Smooth muscle cell (in vitro differentiated cells): ENCODE measurements around the gene AP1S1. TPM values are rescaled to one million over a fixed set of nuclear protein-coding genes. Genes with fewer than 3 reads are reported as not detected.

Experiments
- DNase-seq: peaks from one replicate; lab custom pipeline; 2025; ENCODE audit not compliant: unreplicated experiment; lab: John Stamatoyannopoulos, UW
- H2AFZ ChIP-seq: fragments of 200-600 bp; sonication (generic); 2 replicates; pipeline ENCODE4 v1.6.0; 2016; ENCODE audit warnings: antibody characterized with exemption, low read depth, mild to moderate bottlenecking
- H3F3A ChIP-seq: fragments of 200-600 bp; sonication (generic); 2 replicates; pipeline ENCODE4 v1.6.0; 2017; ENCODE audit warnings: antibody characterized with exemption, low read depth
- H3K27ac ChIP-seq: fragments of 200-600 bp; sonication (generic); 2 replicates; pipeline ENCODE4 v1.5.1; 2016; ENCODE audit warnings: low read depth, mild to moderate bottlenecking
- H3K27me3 ChIP-seq: fragments of 200-600 bp; sonication (generic); 2 replicates; pipeline ENCODE4 v1.6.1; 2016; ENCODE audit warnings: low read depth, mild to moderate bottlenecking
- H3K36me3 ChIP-seq: fragments of 200-600 bp; sonication (generic); 2 replicates; pipeline ENCODE4 v1.5.1; 2016; ENCODE audit warnings: low read depth
- H3K4me1 ChIP-seq: fragments of 200-600 bp; sonication (generic); 2 replicates; pipeline ENCODE4 v1.5.1; 2016; ENCODE audit warnings: low read depth
- H3K4me2 ChIP-seq: fragments of 200-600 bp; sonication (generic); 2 replicates; pipeline ENCODE4 v1.6.0; 2016; ENCODE audit warnings: mild to moderate bottlenecking
- H3K4me3 ChIP-seq: fragments of 200-600 bp; sonication (generic); 2 replicates; pipeline ENCODE4 v1.5.1; 2016; ENCODE audit warnings: mild to moderate bottlenecking
- H3K79me2 ChIP-seq: fragments of 200-600 bp; sonication (generic); 2 replicates; pipeline ENCODE4 v1.6.0; 2016; ENCODE audit warnings: low read depth, mild to moderate bottlenecking
- H3K9ac ChIP-seq: fragments of 200-600 bp; sonication (generic); 2 replicates; pipeline ENCODE4 v1.6.0; 2016; ENCODE audit warnings: low read depth
- H3K9me3 ChIP-seq: fragments of 200-600 bp; sonication (generic); replicated peaks from 2 replicates; pipeline ENCODE4 v1.5.1; 2016; ENCODE audit warnings: low read depth
- H4K20me1 ChIP-seq: fragments of 200-600 bp; sonication (generic); 2 replicates; pipeline ENCODE4 v1.6.0; 2016; ENCODE audit warnings: low read depth
- CTCF ChIP-seq: fragments of 200-600 bp; sonication (generic); IDR thresholded peaks from 2 replicates; pipeline ENCODE4 v1.5.1; 2017; ENCODE audit warnings: borderline replicate concordance, mild to moderate bottlenecking, antibody characterized with exemption; ENCODE audit not compliant: insufficient read depth, poor library complexity, severe bottlenecking
- WGBS: methylation state at CpG from one replicate; pipeline ENCODE4 v1.1.7; 2016; ENCODE audit warnings: low lambda C conversion rate; 5-methylcytosine and 5-hydroxymethylcytosine counted together
- polyA plus RNA-seq: library from polyadenylated mRNA; unstranded; fragments of >200 nt; fragmentation: Nextera tagmentation; extraction: Ambion mirVana; gene quantifications from 2 replicates; pipeline ENCODE4 v1.2.1, GENCODE V29; 2016
- total RNA-seq: library from RNA; depleted of rRNA; stranded (reverse); fragments of >200 nt; gene quantifications from 2 replicates; pipeline ENCODE4 v1.2.3, GENCODE V29; 2014

The AP1S1 gene
- total and polyA plus RNA-seq, 2 experiments from 2014 or later, result 44.0 to 104 TPM

- peak overlapping the region; percentile 30 for H3K4me2 ChIP-seq
- peaks cover 10% of the 10 kb centered on the region for H3F3A ChIP-seq
- no peak overlapping the region for H2AFZ ChIP-seq
- H3K4me1 ChIP-seq, result peaks cover 39% of the 10 kb centered on the region
- peaks cover 72% of the 10 kb centered on the region for H3K27me3 ChIP-seq
- 5% methylated on average over 32 of the region's 33 CpGs for WGBS
- H3K9me3 ChIP-seq, result no peaks in the 10 kb centered on the region
- peaks cover 3% of the 10 kb centered on the region for H4K20me1 ChIP-seq
- no peak overlapping the region for H3K4me3 ChIP-seq
- no peak overlapping the region for H3K27ac ChIP-seq
- H3K36me3 ChIP-seq, result no peaks in the 10 kb centered on the region
- TF ChIP-seq CTCF, result peak; percentile 80
- peak; percentile 52 for DNase-seq
- H3K79me2 ChIP-seq, result no peaks in the 10 kb centered on the region
- H3K9ac ChIP-seq, result no peak overlapping the region
These were observed 15.7 kb downstream of the AP1S1 start for GRCh38 chr7:101169838-101170551.

GRCh38 chr7:101170617-101171441 is 16.6 kb downstream of the AP1S1 start:
- 8% methylated on average over 17 of the region's 17 CpGs for WGBS
- H3K4me3 ChIP-seq, result no peak overlapping the region
- peaks cover 77% of the 10 kb centered on the region for H3K27me3 ChIP-seq
- no peaks in the 10 kb centered on the region for H3K9me3 ChIP-seq
- peaks cover 33% of the 10 kb centered on the region for H3K4me1 ChIP-seq
- no peak for DNase-seq
- no peak overlapping the region for H3K9ac ChIP-seq
- no peaks in the 10 kb centered on the region for H4K20me1 ChIP-seq
- peak; percentile 2 for TF ChIP-seq CTCF
- no peak overlapping the region for H3K27ac ChIP-seq
- no peaks in the 10 kb centered on the region for H3K36me3 ChIP-seq
- no peaks in the 10 kb centered on the region for H3K79me2 ChIP-seq
- no peak overlapping the region for H2AFZ ChIP-seq
- H3K4me2 ChIP-seq, result no peak overlapping the region
- peaks cover 10% of the 10 kb centered on the region for H3F3A ChIP-seq

GRCh38 chr7:101171442-101171837 is 17.2 kb downstream of the AP1S1 start:
- Histone ChIP-seq H3K4me1 (peaks cover 27% of the 10 kb centered on the region), H4K20me1 (no peaks in the 10 kb centered on the region), H3F3A (peaks cover 10% of the 10 kb centered on the region), H3K36me3 (no peaks in the 10 kb centered on the region), H3K9me3 (no peaks in the 10 kb centered on the region), H3K4me2 (no peak overlapping the region), H3K79me2 (no peaks in the 10 kb centered on the region), H2AFZ (no peak overlapping the region), H3K27ac (no peak overlapping the region), H3K9ac (no peak overlapping the region), H3K4me3 (no peak overlapping the region), H3K27me3 (peaks cover 77% of the 10 kb centered on the region)
- WGBS, result 13% methylated on average over 13 of the region's 13 CpGs
- no peak for DNase-seq
- TF ChIP-seq CTCF, result no peak
